ENCODE data around the gene RET.

Gene RET

DNA sequence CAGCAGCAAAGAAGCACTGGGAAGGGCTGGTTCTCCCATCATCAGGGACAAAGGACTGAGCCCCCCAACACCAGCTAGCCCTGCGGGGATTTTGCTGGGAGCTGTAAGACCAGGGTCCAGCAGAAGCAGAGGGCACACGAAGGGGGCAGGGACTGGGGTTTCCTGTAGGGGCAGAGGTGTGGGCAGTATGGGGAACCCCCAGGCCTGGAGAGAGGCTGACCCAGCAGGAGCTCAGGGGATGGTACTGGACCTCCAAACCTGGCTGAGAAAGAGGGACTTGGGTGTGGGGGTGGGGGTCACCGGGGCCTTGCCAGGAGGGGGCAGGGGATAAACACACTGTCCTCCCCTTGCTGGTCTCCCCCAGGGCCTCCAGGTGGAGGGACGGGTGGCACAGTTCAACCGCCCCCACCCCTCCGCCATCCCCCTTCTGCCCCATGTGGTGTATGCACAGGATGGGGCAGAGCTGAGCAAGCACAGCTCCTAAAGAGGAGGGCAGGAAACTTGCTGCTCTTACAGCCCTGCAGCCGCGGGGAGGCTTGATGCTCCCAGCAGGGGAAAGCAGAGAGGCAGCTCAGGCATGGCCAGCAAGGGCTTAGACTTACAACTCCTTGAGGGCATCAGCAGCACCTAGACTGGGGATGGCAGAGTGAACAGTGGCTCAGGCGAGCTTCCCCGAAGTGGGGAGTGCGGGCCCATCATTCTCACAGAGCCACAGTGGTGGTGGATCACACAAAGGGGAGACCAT lies 12.4 kb upstream of the RET start:
- no peak for DNase-seq

DNA sequence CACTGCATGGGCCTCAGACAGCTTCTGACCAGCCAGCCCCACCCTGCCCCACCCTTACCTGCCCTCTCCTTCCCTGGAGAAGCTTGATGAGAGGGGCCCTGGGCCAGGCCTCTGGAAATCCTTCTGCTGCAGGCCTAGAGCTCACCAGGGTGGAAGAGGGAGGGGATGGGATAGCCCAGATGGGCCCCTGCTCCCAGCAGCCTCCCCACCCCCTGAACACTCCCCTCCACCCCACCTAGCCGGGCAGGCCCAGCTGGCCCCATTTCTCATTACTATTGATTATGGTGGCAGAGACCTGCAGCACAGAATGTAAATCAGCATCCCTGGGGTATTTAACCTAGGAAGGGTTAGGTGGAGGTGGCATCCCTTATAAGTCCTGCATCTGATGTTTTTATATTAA lies 11.6 kb upstream of the RET start:
- DNase-seq, result no peak

DNA sequence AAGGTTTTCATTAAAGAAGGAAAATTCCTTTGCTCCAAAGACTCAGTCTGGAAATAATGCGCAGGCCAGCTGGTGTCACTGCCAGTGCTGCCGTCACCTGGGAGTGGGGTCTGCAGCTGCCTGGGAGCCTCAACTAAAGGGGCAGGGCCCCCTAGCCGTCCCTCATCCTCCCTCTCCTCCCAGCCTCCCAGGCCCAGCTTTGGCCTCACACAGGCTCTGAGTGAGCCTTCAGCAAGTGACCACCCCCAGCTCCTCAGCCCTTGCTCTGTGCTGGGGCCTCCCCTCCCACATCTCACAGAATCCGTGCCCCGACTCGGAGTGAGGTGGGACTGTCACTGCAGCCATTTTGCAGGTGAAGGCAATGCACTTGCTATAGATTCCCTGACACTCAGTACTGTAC lies 11.1 kb upstream of the RET start:
- DNase-seq, result no peak

- DNase-seq, result no peak
Observed at GRCh38 chr10:43066481-43066880, 10.4 kb upstream of the RET start.

GRCh38 chr10:43067391-43068135 lies 9.3 kb upstream of the RET start:
- no peak for DNase-seq

DNA sequence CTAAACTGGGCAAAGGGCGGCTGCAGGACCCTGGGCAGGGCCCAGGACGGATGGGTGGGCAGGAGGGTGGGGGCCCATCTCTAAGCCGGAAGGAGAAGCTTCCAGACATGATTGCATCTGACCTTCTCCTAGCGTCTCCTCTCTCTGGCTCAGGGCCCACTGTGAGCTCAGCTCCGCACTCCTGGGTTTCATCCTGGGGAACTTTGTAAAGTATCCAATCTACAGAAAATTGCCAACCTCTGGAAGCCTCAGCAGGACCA lies 8.8 kb upstream of the RET start:
- DNase-seq, result no peak

DNA sequence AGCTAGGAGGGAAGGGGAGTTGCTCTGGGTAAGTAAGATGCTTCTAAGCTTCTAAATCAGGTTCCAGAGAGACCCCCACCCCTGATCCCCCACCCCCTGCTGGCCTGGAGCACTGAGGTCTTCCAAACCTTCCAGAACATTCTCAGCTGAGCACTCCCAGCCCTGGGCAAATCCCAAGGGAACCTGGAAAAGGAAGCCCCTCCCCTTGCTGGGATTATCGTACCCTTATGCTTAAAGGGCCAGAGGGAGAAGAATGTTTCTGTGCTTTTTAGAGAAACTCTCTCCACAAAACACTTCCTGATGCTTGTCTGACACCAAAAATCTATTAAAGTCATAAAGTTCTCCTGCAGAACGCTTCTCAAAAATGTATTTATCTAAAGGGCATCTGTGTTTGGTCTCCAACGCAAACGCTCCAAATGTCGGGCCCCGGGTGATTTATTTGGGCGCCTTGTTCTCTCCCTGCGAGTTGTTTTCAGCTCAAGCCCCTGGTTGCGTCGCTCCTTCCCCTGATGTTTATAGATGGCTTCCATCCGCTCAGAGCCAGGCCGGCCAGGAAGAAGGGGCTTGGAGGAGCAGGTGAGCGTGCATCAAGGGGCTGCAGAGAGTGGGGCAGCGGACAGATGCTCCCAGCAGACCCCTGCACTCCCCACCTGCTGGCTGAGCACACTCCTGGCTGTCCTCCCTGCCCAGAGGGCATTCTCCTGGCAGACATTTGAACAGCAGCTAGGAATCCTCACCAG lies 8.2 kb upstream of the RET start:
- no peak for DNase-seq

DNA sequence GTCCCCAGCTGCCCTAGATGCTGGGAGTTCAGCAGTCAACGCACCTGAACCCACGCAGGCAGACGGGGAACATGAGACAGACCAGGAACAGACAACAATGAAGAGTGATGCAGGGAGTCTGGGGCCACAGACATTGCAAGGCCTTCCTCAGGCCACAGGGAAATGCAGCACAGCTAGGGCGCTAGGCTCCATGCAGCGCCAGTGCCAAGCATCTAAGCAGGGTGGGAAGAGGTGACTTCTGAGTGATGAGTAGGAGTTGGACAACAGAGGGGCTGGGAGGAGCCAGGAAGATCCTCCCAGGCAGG lies 7.7 kb upstream of the RET start:
- DNase-seq, result no peak

DNA sequence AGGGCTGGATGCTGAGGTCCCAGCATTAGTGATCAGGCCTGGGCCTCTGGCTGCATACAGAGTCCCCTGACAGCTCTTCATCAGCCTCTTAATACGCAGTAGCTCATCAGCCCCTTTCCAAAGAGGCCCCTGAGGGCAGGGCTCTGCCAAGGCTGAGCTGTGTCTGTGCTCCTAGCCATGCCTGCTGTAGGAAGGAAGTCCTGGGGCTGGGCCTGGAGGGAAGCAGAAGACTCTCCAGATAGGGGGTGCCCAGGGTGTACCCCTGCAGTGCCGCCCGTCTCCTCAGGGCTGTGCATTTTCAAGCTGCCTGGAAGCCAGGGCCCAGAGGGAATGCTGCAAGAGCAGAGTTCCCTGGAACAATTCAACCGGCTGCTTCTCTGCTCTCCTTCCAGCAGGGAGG lies 7.3 kb upstream of the RET start:
- no peak for DNase-seq

GRCh38 chr10:43070121-43071085 lies 6.5 kb upstream of the RET start:
- DNase-seq, result no peak

DNA sequence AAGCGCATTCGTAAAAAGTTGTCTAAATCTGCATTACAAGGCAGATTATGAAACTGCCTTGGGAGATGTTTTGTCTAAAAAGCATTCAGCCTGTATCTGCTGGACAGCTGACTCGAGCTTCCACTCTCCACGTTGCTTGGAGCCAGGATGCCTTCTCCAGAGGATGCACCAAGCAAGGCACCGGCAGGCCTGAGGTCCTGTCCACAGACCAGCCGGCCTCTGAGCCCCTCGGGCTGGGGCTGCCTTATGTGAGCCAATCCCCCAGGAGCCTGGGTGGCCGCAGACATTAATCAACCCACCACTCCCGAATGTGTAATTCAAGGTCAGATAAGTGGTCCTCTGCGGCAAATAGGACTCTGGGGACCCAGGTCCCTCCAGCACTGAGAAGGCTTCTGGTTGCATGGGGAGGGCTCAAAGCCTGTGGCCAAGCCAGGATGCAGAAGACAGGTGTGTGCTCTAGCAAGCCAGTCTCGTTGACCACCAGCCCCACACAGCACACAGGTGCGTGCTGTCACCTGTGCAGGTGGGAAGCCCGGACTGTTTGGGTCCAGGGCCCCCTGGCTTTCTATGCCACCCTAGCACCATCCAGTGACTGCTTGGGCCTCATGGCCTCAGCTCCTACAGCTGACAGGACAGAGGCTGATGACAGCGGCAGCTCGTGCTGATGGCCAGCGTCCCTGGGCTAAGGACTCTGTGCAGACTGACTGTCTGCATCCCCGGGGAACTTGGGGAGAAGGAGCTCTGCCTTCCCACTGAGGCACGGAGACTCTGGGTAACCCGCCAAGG lies 4.8 kb upstream of the RET start:
- DNase-seq, result no peak

- no peak for DNase-seq
Observed at GRCh38 chr10:43073191-43073590, 3.7 kb upstream of the RET start.

DNA sequence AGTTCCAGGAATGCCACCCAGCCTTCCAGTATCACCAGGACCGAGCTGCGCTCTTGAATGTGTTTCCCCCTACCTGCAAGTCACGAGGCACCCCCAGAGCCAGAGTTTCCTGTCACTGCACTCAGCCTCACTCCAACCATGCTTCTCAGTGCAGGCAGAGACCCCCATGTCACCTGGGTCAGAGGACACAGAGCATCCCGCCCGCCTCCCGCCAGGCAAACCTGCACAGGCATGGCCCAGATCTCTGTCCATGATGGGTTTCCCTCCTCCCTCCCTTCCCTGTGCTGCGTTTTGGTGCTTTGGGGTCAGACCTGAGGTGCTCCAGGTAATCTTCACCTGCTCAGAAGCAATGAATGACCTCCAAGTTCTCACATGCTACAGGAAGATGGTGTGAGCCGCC lies 3.1 kb upstream of the RET start:
- DNase-seq, result no peak

GRCh38 chr10:43074409-43074808 lies 2.5 kb upstream of the RET start:
- DNase-seq, result no peak

DNA sequence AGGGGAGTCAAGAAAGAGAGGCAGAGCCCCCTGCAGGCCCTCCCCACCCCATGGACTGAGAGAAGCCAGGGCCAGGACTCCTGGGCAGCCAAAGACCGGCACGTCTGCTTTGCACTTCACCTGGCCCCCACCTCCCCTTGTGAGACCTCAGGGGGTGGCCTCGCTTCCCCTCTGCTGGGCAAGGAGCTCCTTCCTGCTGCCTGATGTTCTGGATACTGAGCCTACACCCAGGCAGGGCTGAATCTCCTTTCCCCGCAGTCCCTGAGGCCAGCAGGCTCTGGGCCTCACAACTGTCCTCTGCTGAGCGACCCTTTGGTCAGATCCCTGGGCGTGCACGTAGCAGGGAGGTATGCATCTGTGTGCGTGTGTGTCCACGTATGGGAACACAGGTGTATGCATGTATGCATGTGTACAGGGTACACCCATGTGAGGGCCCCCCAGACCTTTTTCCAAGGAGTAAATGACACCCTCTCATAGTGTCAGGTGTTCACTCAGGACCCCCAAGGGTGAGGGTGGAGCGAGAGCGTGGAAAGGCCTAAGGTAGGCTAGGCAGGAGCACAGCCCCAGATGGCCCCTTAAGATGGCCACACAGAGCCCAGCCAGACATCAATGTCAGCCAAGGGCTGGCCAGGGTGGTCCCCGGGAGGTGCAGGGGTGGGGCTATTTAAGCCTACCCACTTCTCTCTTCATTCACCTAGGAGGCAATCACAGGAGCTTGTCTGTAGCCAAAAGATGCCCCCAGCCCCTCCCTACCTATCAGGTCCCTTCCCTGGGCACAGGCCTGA lies 1.9 kb upstream of the RET start:
- no peak for DNase-seq

- DNase-seq, result no peak
Observed at GRCh38 chr10:43075612-43076003, 1.3 kb upstream of the RET start.

DNA sequence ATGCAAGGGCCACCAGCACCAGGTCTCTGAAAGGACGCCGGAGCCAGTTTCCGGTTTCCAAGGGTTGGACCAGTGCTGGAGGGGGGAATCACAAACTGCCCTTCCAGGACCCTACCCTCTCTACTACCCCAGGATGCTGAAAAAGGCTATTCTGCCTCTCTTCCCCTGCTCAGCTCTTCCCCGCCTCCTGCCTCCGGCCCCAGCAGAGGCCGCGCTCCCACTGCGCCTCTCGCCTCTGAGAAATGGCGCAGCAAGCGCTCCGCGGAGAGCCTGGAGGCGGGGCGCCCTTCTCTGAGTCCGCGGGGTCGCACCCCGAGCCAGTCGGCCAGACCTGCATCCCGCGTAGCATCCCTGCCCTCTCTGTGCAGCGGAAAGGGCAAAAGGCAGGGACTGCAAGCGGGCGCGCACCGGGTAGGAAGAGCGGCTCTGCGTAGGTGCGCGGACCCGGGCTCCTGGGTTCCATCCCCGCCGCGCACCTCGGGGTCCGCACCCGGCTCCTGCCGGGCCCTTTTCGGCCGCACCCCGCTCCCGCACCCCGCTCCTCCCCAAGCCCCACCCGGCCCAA lies 476 bp upstream of the RET start:
- no peak for DNase-seq

- DNase-seq, result no peak
Observed at GRCh38 chr10:43077421-43078171, 727 bp downstream of the RET start.

GRCh38 chr10:43078175-43078985 lies 1.5 kb downstream of the RET start:
- DNase-seq, result no peak

GRCh38 chr10:43078986-43079273 lies 2.1 kb downstream of the RET start:
- no peak for DNase-seq

All from midbrain (tissue), 1 donor.